HCT116 (cell line): ENCODE measurements around the gene CDKL2. TPM values are rescaled to one million over a fixed set of nuclear protein-coding genes. Genes with fewer than 3 reads are reported as not detected.

Experiments used
- ATAC-seq: fragments of 200-7000 bp; cut with Tn5 transposase; 2 replicates; pipeline ENCODE4 v1.9.1; 2020; ENCODE audit warnings: mild to moderate bottlenecking, moderate library complexity
- BruUV-seq: library from RNA; stranded (reverse); fragments of 400-500 nt; replicated peaks from 2 replicates; lab custom pipeline; 2021; lab: Mats Ljungman, UMichigan
- CTCF ChIA-PET: fragments of 300-600 bp; sonication (Branson Sonifier 250); formaldehyde crosslinking; loops from one replicate; lab custom pipeline; 2021; ENCODE audit warnings: antibody characterized with exemption; lab: Charles Lee
- POLR2A ChIA-PET: fragments of 300-600, 350-600 bp; sonication (Branson Sonifier 250); formaldehyde crosslinking; loops from one replicate; lab custom pipeline; 2021; ENCODE audit warnings: antibody characterized with exemption; lab: Charles Lee
- RAD21 ChIA-PET, 2 experiments: fragments of 300-600 bp; sonication (Branson Sonifier 250); formaldehyde crosslinking; loops; one replicate each; lab custom pipeline; 2023; ENCODE audit warnings: low total read pairs in 2 of 2; ENCODE audit not compliant: uncharacterized antibody in 2 of 2, unreplicated experiment in 2 of 2, low non-redundant PET in 1 of 2; lab: Charles Lee
- DNase-seq: peaks from one replicate; pipeline ENCODE4 v3.0.0-alpha.2; 2010; ENCODE audit warnings: low read depth, low spot score
- H2AFZ ChIP-seq: fragments of 200-600 bp; shearing (Covaris generic), sonication (generic); 2 replicates; pipeline ENCODE4 v1.6.1; 2017; ENCODE audit warnings: low read depth, mixed run types, mixed read lengths, antibody characterized with exemption, low read length; ENCODE audit not compliant: poor library complexity, severe bottlenecking
- H3K27ac ChIP-seq: 2 replicates; pipeline ENCODE4 v1.5.1; 2012; ENCODE audit warnings: low read depth, low read length
- H3K27me3 ChIP-seq: fragments of 200-600 bp; sonication (generic); 2 replicates; pipeline ENCODE4 v1.6.1; 2016; ENCODE audit warnings: mixed run types, low read length, mixed read lengths; ENCODE audit not compliant: insufficient read depth
- H3K36me3 ChIP-seq, 2 experiments: fragments of 200-500 bp in 1 of 2; fragments of 200-600 bp in 1 of 2; sonication (Bioruptor generic) in 1 of 2; sonication (generic) in 1 of 2; 2 replicates each; pipeline versions ENCODE4 v1.5.1 to v1.6.1; 2014 to 2016; ENCODE audit warnings: low read length in 2 of 2, inconsistent platforms in 1 of 2, mixed read lengths in 1 of 2, mixed run types in 1 of 2; ENCODE audit not compliant: insufficient read depth in 2 of 2, control insufficient read depth in 1 of 2
- H3K4me1 ChIP-seq, 2 experiments: fragments of 200-600 bp in 1 of 2; sonication (generic) in 1 of 2; 2 replicates each; pipeline versions ENCODE4 v1.5.1 to v1.6.1; 2012 to 2017; ENCODE audit warnings: low read length in 2 of 2, inconsistent platforms in 1 of 2, mild to moderate bottlenecking in 1 of 2, mixed read lengths in 1 of 2, mixed run types in 1 of 2, moderate library complexity in 1 of 2; ENCODE audit not compliant: insufficient read depth in 2 of 2, control insufficient read depth in 1 of 2
- H3K4me2 ChIP-seq: fragments of 200-600 bp; sonication (generic); 2 replicates; pipeline ENCODE4 v1.6.1; 2017; ENCODE audit warnings: mixed run types, low read length, mixed read lengths
- H3K4me3 ChIP-seq, 2 experiments: fragments of 200-600 bp in 1 of 2; sonication (generic) in 1 of 2; replicated peaks in 1 of 2; 2 replicates each; pipeline ENCODE4 v1.5.1; 2011 to 2016; ENCODE audit warnings: low read length in 2 of 2, control low read depth in 1 of 2, low read depth in 1 of 2, mild to moderate bottlenecking in 1 of 2, mixed read lengths in 1 of 2, mixed run types in 1 of 2
- H3K79me2 ChIP-seq: fragments of 200-600 bp; sonication (generic); 2 replicates; pipeline ENCODE4 v1.6.1; 2017; ENCODE audit warnings: mild to moderate bottlenecking, mixed run types, low read length, moderate library complexity, mixed read lengths; ENCODE audit not compliant: insufficient read depth
- H3K9ac ChIP-seq: fragments of 200-600 bp; sonication (generic); 2 replicates; pipeline ENCODE4 v1.6.1; 2016; ENCODE audit warnings: low read length, mixed read lengths
- H3K9me2 ChIP-seq: fragments of 200-600 bp; sonication (generic), shearing (Covaris generic); 2 replicates; pipeline ENCODE4 v1.6.1; 2017; ENCODE audit warnings: mixed run types, mild to moderate bottlenecking, moderate library complexity; ENCODE audit not compliant: insufficient read depth
- H3K9me3 ChIP-seq, 2 experiments: fragments of 200-500 bp in 1 of 2; fragments of 200-600 bp in 1 of 2; sonication (Bioruptor generic) in 1 of 2; sonication (generic) in 1 of 2; 2 replicates each; pipeline ENCODE4 v1.6.1; 2014 to 2017; ENCODE audit warnings: low read length in 2 of 2, mixed read lengths in 2 of 2, inconsistent platforms in 1 of 2, low read depth in 1 of 2, mild to moderate bottlenecking in 1 of 2, mixed run types in 1 of 2, moderate library complexity in 1 of 2; ENCODE audit not compliant: control insufficient read depth in 1 of 2, insufficient read depth in 1 of 2
- H4K20me1 ChIP-seq: fragments of 200-600 bp; sonication (generic), shearing (Covaris generic); 2 replicates; pipeline ENCODE4 v1.6.1; 2017; ENCODE audit warnings: mixed run types, mild to moderate bottlenecking, moderate library complexity; ENCODE audit not compliant: insufficient read depth
- ATF3 ChIP-seq: IDR thresholded peaks from 2 replicates; pipeline ENCODE4 v1.6.1; 2012
- CBX3 ChIP-seq: IDR thresholded peaks from 2 replicates; pipeline ENCODE4 v1.6.1; 2012; ENCODE audit warnings: low read depth
- CEBPB ChIP-seq: IDR thresholded peaks from 2 replicates; pipeline ENCODE4 v1.6.1; 2012; ENCODE audit warnings: low read depth
- EZH2 ChIP-seq: fragments of 200-600 bp; sonication (generic); IDR thresholded peaks from 2 replicates; pipeline ENCODE4 v1.6.1; 2017; ENCODE audit warnings: antibody characterized with exemption, mixed run types
- EZH2phosphoT487 ChIP-seq: fragments of 200-600 bp; IDR thresholded peaks from 2 replicates; pipeline ENCODE4 v1.6.1; 2018; ENCODE audit warnings: antibody characterized with exemption, borderline replicate concordance
- FOSL1 ChIP-seq: IDR thresholded peaks from 2 replicates; pipeline ENCODE4 v1.6.1; 2012; ENCODE audit warnings: low read depth
- JUND ChIP-seq: IDR thresholded peaks from 2 replicates; pipeline ENCODE4 v1.6.1; 2012
- MAX ChIP-seq: IDR thresholded peaks from 2 replicates; pipeline ENCODE4 v1.6.1; 2012
- POLR2AphosphoS5 ChIP-seq: IDR thresholded peaks from 2 replicates; pipeline ENCODE4 v1.6.1; 2011; ENCODE audit warnings: mild to moderate bottlenecking, low read depth, low read length, moderate library complexity
- SP1 ChIP-seq: IDR thresholded peaks from 2 replicates; pipeline ENCODE4 v1.6.1; 2012; ENCODE audit warnings: low read depth
- SRF ChIP-seq: IDR thresholded peaks from 2 replicates; pipeline ENCODE4 v1.6.1; 2012; ENCODE audit warnings: low read depth
- TCF7L2 ChIP-seq: IDR thresholded peaks from 2 replicates; pipeline ENCODE4 v1.7.0; 2011; ENCODE audit warnings: borderline replicate concordance, inconsistent platforms; ENCODE audit not compliant: insufficient read depth, insufficient read length; ENCODE audit errors: extremely low read depth
- ZNF274 ChIP-seq: fragments of 200-500 bp; sonication (Bioruptor generic); IDR thresholded peaks from 2 replicates; pipeline ENCODE4 v1.6.1; 2014; ENCODE audit warnings: mild to moderate bottlenecking, low read depth, low read length, inconsistent platforms
- intact Hi-C: fragments of 100-400 bp; cut with micrococcal nuclease; formaldehyde crosslinking; loops from 2 replicates; pipeline ENCODE4 v1.10.0; 2022
- total RNA-seq: library from RNA; stranded (reverse); gene quantifications from one replicate; pipeline ENCODE4 v1.2.1, GENCODE V29; 2021; ENCODE audit not compliant: unreplicated experiment
- TF ChIP-seq, protein P1 (sequence below): IDR thresholded peaks from 2 replicates; pipeline ENCODE4 v1.6.1; 2012; ENCODE audit warnings: low read depth

CDKL2 gene
- total RNA-seq, 1 experiment from 2014 or later, result 1.2 TPM

- no TSS peak for BruUV-seq
- intact Hi-C loops, result no loop called here
Measured at GRCh38 chr4:75678473-75678872, 48.1 kb upstream of the CDKL2 start.

More at GRCh38 chr4:75678473-75678872, 48.1 kb upstream of the CDKL2 start:
- TF ChIP-seq POLR2AphosphoS5, result no peak
- TF ChIP-seq CEBPB, result no peak
- TF ChIP-seq ZNF274, result no peak
- TF ChIP-seq EZH2, result no peak
- TF ChIP-seq TCF7L2, result no peak
- TF ChIP-seq JUND, result no peak
- TF ChIP-seq EZH2phosphoT487, result no peak
- TF ChIP-seq SP1, result no peak
- TF ChIP-seq FOSL1, result no peak
- no peak for TF ChIP-seq CBX3
- TF ChIP-seq ATF3, result no peak
- no peak for TF ChIP-seq SRF
- no peak for TF ChIP-seq MAX
- TF ChIP-seq, protein P1, sequence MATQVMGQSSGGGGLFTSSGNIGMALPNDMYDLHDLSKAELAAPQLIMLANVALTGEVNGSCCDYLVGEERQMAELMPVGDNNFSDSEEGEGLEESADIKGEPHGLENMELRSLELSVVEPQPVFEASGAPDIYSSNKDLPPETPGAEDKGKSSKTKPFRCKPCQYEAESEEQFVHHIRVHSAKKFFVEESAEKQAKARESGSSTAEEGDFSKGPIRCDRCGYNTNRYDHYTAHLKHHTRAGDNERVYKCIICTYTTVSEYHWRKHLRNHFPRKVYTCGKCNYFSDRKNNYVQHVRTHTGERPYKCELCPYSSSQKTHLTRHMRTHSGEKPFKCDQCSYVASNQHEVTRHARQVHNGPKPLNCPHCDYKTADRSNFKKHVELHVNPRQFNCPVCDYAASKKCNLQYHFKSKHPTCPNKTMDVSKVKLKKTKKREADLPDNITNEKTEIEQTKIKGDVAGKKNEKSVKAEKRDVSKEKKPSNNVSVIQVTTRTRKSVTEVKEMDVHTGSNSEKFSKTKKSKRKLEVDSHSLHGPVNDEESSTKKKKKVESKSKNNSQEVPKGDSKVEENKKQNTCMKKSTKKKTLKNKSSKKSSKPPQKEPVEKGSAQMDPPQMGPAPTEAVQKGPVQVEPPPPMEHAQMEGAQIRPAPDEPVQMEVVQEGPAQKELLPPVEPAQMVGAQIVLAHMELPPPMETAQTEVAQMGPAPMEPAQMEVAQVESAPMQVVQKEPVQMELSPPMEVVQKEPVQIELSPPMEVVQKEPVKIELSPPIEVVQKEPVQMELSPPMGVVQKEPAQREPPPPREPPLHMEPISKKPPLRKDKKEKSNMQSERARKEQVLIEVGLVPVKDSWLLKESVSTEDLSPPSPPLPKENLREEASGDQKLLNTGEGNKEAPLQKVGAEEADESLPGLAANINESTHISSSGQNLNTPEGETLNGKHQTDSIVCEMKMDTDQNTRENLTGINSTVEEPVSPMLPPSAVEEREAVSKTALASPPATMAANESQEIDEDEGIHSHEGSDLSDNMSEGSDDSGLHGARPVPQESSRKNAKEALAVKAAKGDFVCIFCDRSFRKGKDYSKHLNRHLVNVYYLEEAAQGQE, result no peak
- no peaks in the 10 kb centered on the region for H4K20me1 ChIP-seq
- H3K4me1 ChIP-seq, result peaks cover 4 to 10% of the 10 kb centered on the region in 2 experiments; a peak in 3 of 4 replicates
- H3K4me3 ChIP-seq, result no peak overlapping the region
- no peaks in the 10 kb centered on the region for H3K9me2 ChIP-seq
- H3K9me3 ChIP-seq, result no peaks in the 10 kb centered on the region
- H3K36me3 ChIP-seq, result no peaks in the 10 kb centered on the region
- H3K9ac ChIP-seq, result no peak overlapping the region
- RAD21 ChIA-PET, result no interaction called here
- no peak overlapping the region for H2AFZ ChIP-seq
- POLR2A ChIA-PET, result no interaction called here
- DNase-seq, result no peak
- H3K27ac ChIP-seq, result no peak overlapping the region
- no peak overlapping the region for H3K4me2 ChIP-seq
- H3K27me3 ChIP-seq, result no peaks in the 10 kb centered on the region
- H3K79me2 ChIP-seq, result peaks cover 4% of the 10 kb centered on the region
- ATAC-seq, result no peak
- CTCF ChIA-PET, result no interaction called here
